Epithelial cell of esophagus (primary cell): Measurements from ENCODE around the gene SSTR5.

Experiments used
- DNase-seq: peaks from one replicate; pipeline ENCODE4 v3.0.0; 2010; ENCODE audit warnings: low read depth
- H3K4me3 ChIP-seq: 2 replicates; pipeline ENCODE4 v1.5.1; 2011; ENCODE audit warnings: mild to moderate bottlenecking, low read length, control low read depth
- CTCF ChIP-seq: IDR thresholded peaks from 2 replicates; pipeline ENCODE4 v1.5.1; 2011; ENCODE audit warnings: low read depth, mild to moderate bottlenecking, low read length, control low read depth, inconsistent platforms; ENCODE audit not compliant: insufficient read depth; ENCODE audit errors: missing control alignments

Gene SSTR5

GRCh38 chr16:1028524-1029258, 43.9 kb upstream of the SSTR5 start:
- no peak overlapping the region for H3K4me3 ChIP-seq
- DNase-seq, result no peak
- no peak for TF ChIP-seq CTCF

DNA sequence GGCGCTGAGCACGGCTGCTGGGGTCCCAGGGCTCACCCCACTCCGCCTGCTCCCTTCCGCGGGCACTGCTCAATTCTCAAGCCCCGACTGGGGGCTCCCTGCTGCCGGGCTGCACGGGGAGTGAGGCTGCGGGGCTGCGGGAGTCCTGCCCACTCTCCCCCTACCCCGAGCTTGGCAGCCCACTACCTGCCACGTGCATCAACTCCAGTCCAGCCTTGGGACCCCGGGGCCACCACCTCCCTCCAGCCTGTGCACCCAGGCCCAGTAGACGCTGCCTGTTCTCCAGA, 43.3 kb upstream of the SSTR5 start:
- H3K4me3 ChIP-seq, result no peak overlapping the region
- no peak for DNase-seq
- no peak for TF ChIP-seq CTCF

- TF ChIP-seq CTCF, result no peak
- DNase-seq, result no peak
- no peak overlapping the region for H3K4me3 ChIP-seq
These were observed 42.1 kb upstream of the SSTR5 start for GRCh38 chr16:1030473-1030901.

DNA sequence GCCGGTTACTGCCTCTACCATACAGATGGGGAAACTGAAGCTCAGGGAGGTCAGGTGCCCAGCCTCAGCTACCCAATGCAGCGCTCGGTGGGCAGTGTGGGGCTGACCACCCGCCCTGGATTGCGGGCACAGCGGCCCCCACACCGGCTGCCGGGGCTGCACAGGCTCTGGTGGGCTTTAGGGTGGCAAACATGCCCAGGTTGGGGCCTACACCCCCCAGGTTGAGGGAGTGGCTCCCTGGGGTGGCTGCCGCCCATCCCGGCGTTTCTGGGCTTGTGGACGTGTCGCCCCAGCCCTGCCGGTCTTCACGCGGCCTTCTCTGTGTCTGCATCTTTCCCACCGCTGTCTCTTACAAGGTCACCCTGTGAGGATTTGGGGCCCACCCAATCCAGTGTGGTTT, 40.9 kb upstream of the SSTR5 start:
- no peak overlapping the region for H3K4me3 ChIP-seq
- no peak for DNase-seq
- no peak for TF ChIP-seq CTCF

DNA sequence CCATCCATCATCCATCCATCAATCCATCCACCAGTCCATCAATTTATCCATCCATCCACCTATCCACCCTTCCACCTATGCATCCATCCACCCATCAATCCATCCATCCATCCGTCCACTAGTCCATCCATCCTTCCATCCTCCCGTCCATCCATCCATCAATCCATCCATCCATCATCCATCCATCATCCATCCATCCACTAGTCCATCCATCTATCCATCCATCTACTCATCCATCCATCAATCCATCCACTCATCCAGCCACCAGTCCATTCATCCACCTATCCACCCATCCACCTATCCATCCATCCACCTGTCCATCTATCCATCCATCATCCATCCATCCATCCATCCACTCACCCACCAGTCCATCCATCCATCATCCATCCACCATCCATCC, 39.9 kb upstream of the SSTR5 start:
- TF ChIP-seq CTCF, result no peak
- DNase-seq, result no peak
- H3K4me3 ChIP-seq, result no peak overlapping the region

- TF ChIP-seq CTCF, result no peak
- no peak overlapping the region for H3K4me3 ChIP-seq
- no peak for DNase-seq
These were observed 39.3 kb upstream of the SSTR5 start for GRCh38 chr16:1033128-1033679.
